GM12878 (cell line): ENCODE results near the gene F11. TPM values are rescaled to one million over a fixed set of nuclear protein-coding genes. Genes with fewer than 3 reads are reported as not detected.

Experiments
- ATAC-seq: fragments of 200-7000 bp; cut with Tn5 transposase; 3 replicates; pipeline ENCODE4 v1.9.1; 2020; ENCODE audit warnings: mild to moderate bottlenecking, moderate library complexity
- BruUV-seq: library from RNA; stranded (reverse); fragments of 400-500 nt; replicated peaks from 2 replicates; lab custom pipeline; 2021; lab: Mats Ljungman, UMichigan
- CTCF ChIA-PET: fragments of 300-600 bp; sonication (Branson Sonifier 250); formaldehyde crosslinking; extraction: SDS; loops from one replicate; lab custom pipeline; 2021; ENCODE audit warnings: inconsistent platforms; lab: Yijun Ruan, JAX
- POLR2A ChIA-PET: fragments of 350-600 bp; formaldehyde crosslinking; extraction: SDS; loops from one replicate; lab custom pipeline; 2021; ENCODE audit warnings: inconsistent platforms; lab: Charles Lee
- RAD21 ChIA-PET: fragments of 300-600 bp; sonication (Branson Sonifier 250); formaldehyde crosslinking; loops from one replicate; lab custom pipeline; 2023; ENCODE audit warnings: antibody characterized with exemption; ENCODE audit not compliant: unreplicated experiment; lab: Charles Lee
- SMC1A ChIA-PET: fragments of 300-600 bp; sonication (Branson Sonifier 250); formaldehyde crosslinking; loops from one replicate; lab custom pipeline; 2023; ENCODE audit not compliant: unreplicated experiment, uncharacterized antibody; lab: Charles Lee
- DNase-seq: peaks from one replicate; pipeline ENCODE4 v3.0.0-alpha.2; 2011; ENCODE audit warnings: low read depth, low spot score
- FAIRE-seq: peaks from 3 replicates; lab custom pipeline; 2011; peaks lifted over from hg19 to GRCh38; lab: Jason Lieb, UNC
- H2AFZ ChIP-seq: 2 replicates; pipeline ENCODE4 v1.6.0; 2011; ENCODE audit warnings: low read depth, low read length, control low read depth; ENCODE audit not compliant: control insufficient read depth
- H3K27ac ChIP-seq: 2 replicates; pipeline ENCODE4 v1.5.1; 2011; ENCODE audit warnings: control low read depth; ENCODE audit not compliant: control insufficient read depth, insufficient read depth
- H3K27me3 ChIP-seq, 2 experiments: replicated peaks in 1 of 2; 2 replicates each; pipeline versions ENCODE4 v1.6.0 to v1.6.1; 2011; ENCODE audit warnings: low read length in 1 of 2; ENCODE audit not compliant: control insufficient read depth in 2 of 2, insufficient read depth in 2 of 2
- H3K36me3 ChIP-seq, 2 experiments: 2 replicates each; pipeline ENCODE4 v1.5.1; 2011; ENCODE audit warnings: low read length in 1 of 2; ENCODE audit not compliant: control insufficient read depth in 2 of 2, insufficient read depth in 2 of 2
- H3K4me1 ChIP-seq: 2 replicates; pipeline ENCODE4 v1.6.1; 2011; ENCODE audit warnings: mild to moderate bottlenecking, low read length, moderate library complexity, mixed read lengths; ENCODE audit not compliant: control insufficient read depth, insufficient read depth
- H3K4me2 ChIP-seq: 2 replicates; pipeline ENCODE4 v1.6.0; 2011; ENCODE audit warnings: control low read depth; ENCODE audit not compliant: control insufficient read depth, insufficient read depth
- H3K4me3 ChIP-seq: fragments of 200-600 bp; sonication (generic); 2 replicates; pipeline ENCODE4 v1.5.1; 2016
- H3K79me2 ChIP-seq: 2 replicates; pipeline ENCODE4 v1.6.0; 2011; ENCODE audit warnings: low read length; ENCODE audit not compliant: control insufficient read depth, insufficient read depth
- H3K9ac ChIP-seq: 2 replicates; pipeline ENCODE4 v1.8.0; 2011; ENCODE audit warnings: low read length, control low read depth, mixed read lengths; ENCODE audit not compliant: control insufficient read depth, insufficient read depth
- H3K9me3 ChIP-seq: replicated peaks from 3 replicates; pipeline ENCODE4 v1.5.1; 2011; ENCODE audit warnings: mild to moderate bottlenecking, low read length; ENCODE audit not compliant: control insufficient read depth, insufficient read depth
- H4K20me1 ChIP-seq: 2 replicates; pipeline ENCODE4 v1.6.0; 2011; ENCODE audit not compliant: control insufficient read depth, insufficient read depth
- CEBPB ChIP-seq, 2 experiments: fragments of 150-350 bp in 1 of 2; IDR thresholded peaks; 2 replicates each; pipeline ENCODE4 v1.6.1; 2012 to 2014; ENCODE audit warnings: low read depth in 2 of 2, low read length in 2 of 2, borderline replicate concordance in 1 of 2, inconsistent platforms in 1 of 2
- FOS ChIP-seq: IDR thresholded peaks from 3 replicates; pipeline ENCODE4 v1.6.1; 2011; ENCODE audit warnings: borderline replicate concordance; ENCODE audit not compliant: insufficient read length; ENCODE audit errors: extremely low read depth
- FOXM1 ChIP-seq: IDR thresholded peaks from 2 replicates; pipeline ENCODE4 v1.6.1; 2012; ENCODE audit warnings: low read depth, mild to moderate bottlenecking, inconsistent platforms, low read length, moderate library complexity
- NFIC ChIP-seq: IDR thresholded peaks from 2 replicates; pipeline ENCODE4 v1.6.1; 2012; ENCODE audit warnings: low read depth, mild to moderate bottlenecking, inconsistent platforms, low read length, moderate library complexity
- NFXL1 ChIP-seq: fragments of 450-650 bp; IDR thresholded peaks from 2 replicates; pipeline ENCODE4 v1.6.1; 2017; ENCODE audit warnings: antibody characterized with exemption, mild to moderate bottlenecking, borderline replicate concordance
- NR2C2 ChIP-seq: IDR thresholded peaks from 2 replicates; pipeline ENCODE4 v1.6.1; 2011; ENCODE audit warnings: borderline replicate concordance, low read depth; ENCODE audit not compliant: control insufficient read depth, insufficient read length
- SP1 ChIP-seq: IDR thresholded peaks from one replicate; pipeline ENCODE4 v1.6.1; 2011; ENCODE audit warnings: low read depth, low read length
- ZNF622 ChIP-seq: fragments of 450-650 bp; IDR thresholded peaks from 2 replicates; pipeline ENCODE4 v1.6.1; 2017; ENCODE audit warnings: mild to moderate bottlenecking, inconsistent platforms
- in situ Hi-C: fragments of 300-500 bp; cut with MboI; formaldehyde crosslinking; loops from 9 replicates; pipeline ENCODE4 v1.14.3; 2018; ENCODE audit warnings: mixed read lengths
- intact Hi-C: fragments of 100-400 bp; cut with micrococcal nuclease; formaldehyde crosslinking; loops from one replicate; pipeline ENCODE4 v1.14.2; 2022; ENCODE audit not compliant: unreplicated experiment
- polyA plus RNA-seq, 11 experiments: library from polyadenylated mRNA; depleted of rRNA in 4 of 11; unstranded in 6 of 11; stranded (reverse) in 5 of 11; fragments of >200 nt; fragmentation: Nextera tagmentation in 4 of 11; fragmentation: Illumina TruSeq in 1 of 11; extraction: Ambion mirVana in 4 of 11; extraction: Trizol in 1 of 11; gene quantifications; 1 replicate in 1 of 11; 2 replicates in 10 of 11; pipeline versions ENCODE4 v1.2.1 to v1.2.3, GENCODE V29; 2011 to 2016; ENCODE audit warnings: inconsistent platforms in 2 of 11, missing spikeins in 2 of 11, low read depth in 1 of 11
- total RNA-seq, 4 experiments: library from RNA; depleted of rRNA in 3 of 4; stranded (reverse); fragments of >200 nt in 3 of 4; fragmentation: Illumina TruSeq in 1 of 4; extraction: Trizol in 1 of 4; gene quantifications; 2 replicates each; pipeline versions ENCODE4 v1.2.1 to v1.2.3, GENCODE V29; 2013 to 2021
- TF ChIP-seq, protein P1 (sequence below): IDR thresholded peaks from 2 replicates; pipeline ENCODE4 v1.6.1; 2012; ENCODE audit warnings: mild to moderate bottlenecking, low read depth, low read length
- TF ChIP-seq, protein P2 (sequence below): fragments of 450-650 bp; IDR thresholded peaks from 2 replicates; pipeline ENCODE4 v1.6.1; 2018; ENCODE audit warnings: mild to moderate bottlenecking, low read depth, moderate library complexity; ENCODE audit not compliant: partially characterized antibody
- TF ChIP-seq, protein P3 (sequence below): IDR thresholded peaks from 2 replicates; pipeline ENCODE4 v1.6.1; 2011; ENCODE audit warnings: borderline replicate concordance, low read depth, mild to moderate bottlenecking, moderate library complexity, low read length; ENCODE audit not compliant: insufficient read depth, poor library complexity, severe bottlenecking

The F11 gene
- total and polyA plus RNA-seq, 10 of the 15 experiments (the other 5 are each of a cell fraction or from before 2014, with no cell fraction given), result not detected

DNA sequence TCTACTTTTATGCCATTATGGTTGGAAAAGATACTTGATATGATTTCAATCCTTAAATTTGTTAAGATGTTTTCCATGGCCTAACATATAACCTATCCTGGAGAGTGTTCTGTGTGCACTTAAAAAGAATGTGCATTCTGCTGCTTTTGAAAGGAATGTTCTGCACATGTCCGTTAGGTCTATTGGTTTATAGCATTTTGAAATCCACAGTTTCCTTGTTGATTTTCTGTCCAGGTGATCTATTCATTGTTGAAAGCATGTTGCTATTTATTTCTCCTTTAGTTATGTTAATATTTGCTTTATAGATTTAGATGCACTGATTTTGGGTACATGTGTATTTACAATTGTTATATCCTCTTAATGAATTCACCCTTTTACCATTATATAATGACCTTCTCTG, 44.4 kb upstream of the F11 start (continued):
- TF ChIP-seq, protein P1, sequence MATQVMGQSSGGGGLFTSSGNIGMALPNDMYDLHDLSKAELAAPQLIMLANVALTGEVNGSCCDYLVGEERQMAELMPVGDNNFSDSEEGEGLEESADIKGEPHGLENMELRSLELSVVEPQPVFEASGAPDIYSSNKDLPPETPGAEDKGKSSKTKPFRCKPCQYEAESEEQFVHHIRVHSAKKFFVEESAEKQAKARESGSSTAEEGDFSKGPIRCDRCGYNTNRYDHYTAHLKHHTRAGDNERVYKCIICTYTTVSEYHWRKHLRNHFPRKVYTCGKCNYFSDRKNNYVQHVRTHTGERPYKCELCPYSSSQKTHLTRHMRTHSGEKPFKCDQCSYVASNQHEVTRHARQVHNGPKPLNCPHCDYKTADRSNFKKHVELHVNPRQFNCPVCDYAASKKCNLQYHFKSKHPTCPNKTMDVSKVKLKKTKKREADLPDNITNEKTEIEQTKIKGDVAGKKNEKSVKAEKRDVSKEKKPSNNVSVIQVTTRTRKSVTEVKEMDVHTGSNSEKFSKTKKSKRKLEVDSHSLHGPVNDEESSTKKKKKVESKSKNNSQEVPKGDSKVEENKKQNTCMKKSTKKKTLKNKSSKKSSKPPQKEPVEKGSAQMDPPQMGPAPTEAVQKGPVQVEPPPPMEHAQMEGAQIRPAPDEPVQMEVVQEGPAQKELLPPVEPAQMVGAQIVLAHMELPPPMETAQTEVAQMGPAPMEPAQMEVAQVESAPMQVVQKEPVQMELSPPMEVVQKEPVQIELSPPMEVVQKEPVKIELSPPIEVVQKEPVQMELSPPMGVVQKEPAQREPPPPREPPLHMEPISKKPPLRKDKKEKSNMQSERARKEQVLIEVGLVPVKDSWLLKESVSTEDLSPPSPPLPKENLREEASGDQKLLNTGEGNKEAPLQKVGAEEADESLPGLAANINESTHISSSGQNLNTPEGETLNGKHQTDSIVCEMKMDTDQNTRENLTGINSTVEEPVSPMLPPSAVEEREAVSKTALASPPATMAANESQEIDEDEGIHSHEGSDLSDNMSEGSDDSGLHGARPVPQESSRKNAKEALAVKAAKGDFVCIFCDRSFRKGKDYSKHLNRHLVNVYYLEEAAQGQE, result no peak

DNA sequence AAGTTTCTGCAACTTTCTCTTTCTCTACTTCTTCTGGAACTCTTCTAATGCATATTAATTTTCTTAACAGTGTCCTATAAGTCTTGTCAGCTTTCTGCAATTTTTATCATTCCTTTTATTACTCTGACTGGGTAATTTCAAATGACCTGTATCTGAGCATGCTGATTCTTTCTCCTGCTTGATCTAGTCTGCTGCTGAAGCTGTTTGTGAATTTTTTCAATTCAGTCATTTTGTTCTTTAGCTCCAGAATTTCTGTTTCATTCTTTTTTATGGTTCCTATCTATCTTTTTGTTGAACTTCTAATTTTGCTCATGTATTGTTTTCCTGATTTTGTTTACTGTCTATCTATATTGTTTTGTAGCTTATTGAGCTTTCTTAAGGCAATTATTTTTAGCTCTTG, 40.1 kb upstream of the F11 start:
- FAIRE-seq (no peak), DNase-seq (no peak), ATAC-seq (no peak)
- H3K79me2 ChIP-seq, result no peaks in the 10 kb centered on the region
- H3K27ac ChIP-seq, result no peak overlapping the region
- intact Hi-C loops (no loop called here), in situ Hi-C loops (no loop called here)
- H3K36me3 ChIP-seq, result no peaks in the 10 kb centered on the region
- H3K4me1 ChIP-seq, result no peaks in the 10 kb centered on the region
- POLR2A ChIA-PET, result no interaction called here
- no peak overlapping the region for H3K4me2 ChIP-seq
- no peak overlapping the region for H3K9ac ChIP-seq
- H3K27me3 ChIP-seq, result no peaks in the 10 kb centered on the region
- no peak overlapping the region for H3K4me3 ChIP-seq
- RAD21 ChIA-PET, result no interaction called here
- H2AFZ ChIP-seq, result no peak overlapping the region
- no peaks in the 10 kb centered on the region for H3K9me3 ChIP-seq
- no TSS peak for BruUV-seq
- no peaks in the 10 kb centered on the region for H4K20me1 ChIP-seq
- SMC1A ChIA-PET, result interaction anchor here (0.6 kb wide), 1 partner anchor 69 kb away, joined by 3 read pairs; no protein-coding TSS in a partner anchor
- CTCF ChIA-PET, result no interaction called here
- TF ChIP-seq NR2C2 (no peak), FOS (no peak), NFXL1 (no peak), NFIC (no peak), CEBPB (IDR thresholded peaks at IDR 0.05; ENCODE audit: borderline replicate concordance in 1 of 2, low read depth in 2 of 2, low read length in 2 of 2) (no peak), SP1 (no peak), FOXM1 (no peak), ZNF622 (no peak)
- TF ChIP-seq, protein P1, result no peak
- TF ChIP-seq, protein P2, sequence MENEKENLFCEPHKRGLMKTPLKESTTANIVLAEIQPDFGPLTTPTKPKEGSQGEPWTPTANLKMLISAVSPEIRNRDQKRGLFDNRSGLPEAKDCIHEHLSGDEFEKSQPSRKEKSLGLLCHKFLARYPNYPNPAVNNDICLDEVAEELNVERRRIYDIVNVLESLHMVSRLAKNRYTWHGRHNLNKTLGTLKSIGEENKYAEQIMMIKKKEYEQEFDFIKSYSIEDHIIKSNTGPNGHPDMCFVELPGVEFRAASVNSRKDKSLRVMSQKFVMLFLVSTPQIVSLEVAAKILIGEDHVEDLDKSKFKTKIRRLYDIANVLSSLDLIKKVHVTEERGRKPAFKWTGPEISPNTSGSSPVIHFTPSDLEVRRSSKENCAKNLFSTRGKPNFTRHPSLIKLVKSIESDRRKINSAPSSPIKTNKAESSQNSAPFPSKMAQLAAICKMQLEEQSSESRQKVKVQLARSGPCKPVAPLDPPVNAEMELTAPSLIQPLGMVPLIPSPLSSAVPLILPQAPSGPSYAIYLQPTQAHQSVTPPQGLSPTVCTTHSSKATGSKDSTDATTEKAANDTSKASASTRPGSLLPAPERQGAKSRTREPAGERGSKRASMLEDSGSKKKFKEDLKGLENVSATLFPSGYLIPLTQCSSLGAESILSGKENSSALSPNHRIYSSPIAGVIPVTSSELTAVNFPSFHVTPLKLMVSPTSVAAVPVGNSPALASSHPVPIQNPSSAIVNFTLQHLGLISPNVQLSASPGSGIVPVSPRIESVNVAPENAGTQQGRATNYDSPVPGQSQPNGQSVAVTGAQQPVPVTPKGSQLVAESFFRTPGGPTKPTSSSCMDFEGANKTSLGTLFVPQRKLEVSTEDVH, result no peak
- TF ChIP-seq, protein P3, sequence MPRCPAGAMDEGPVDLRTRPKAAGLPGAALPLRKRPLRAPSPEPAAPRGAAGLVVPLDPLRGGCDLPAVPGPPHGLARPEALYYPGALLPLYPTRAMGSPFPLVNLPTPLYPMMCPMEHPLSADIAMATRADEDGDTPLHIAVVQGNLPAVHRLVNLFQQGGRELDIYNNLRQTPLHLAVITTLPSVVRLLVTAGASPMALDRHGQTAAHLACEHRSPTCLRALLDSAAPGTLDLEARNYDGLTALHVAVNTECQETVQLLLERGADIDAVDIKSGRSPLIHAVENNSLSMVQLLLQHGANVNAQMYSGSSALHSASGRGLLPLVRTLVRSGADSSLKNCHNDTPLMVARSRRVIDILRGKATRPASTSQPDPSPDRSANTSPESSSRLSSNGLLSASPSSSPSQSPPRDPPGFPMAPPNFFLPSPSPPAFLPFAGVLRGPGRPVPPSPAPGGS, result no peak
